GM12873 (cell line): ENCODE results near the gene HOXB3.

Source experiments
- TF ChIP-seq, protein P1 (sequence below): IDR thresholded peaks from 2 replicates; pipeline ENCODE4 v1.5.1; 2012; ENCODE audit warnings: low read depth, mild to moderate bottlenecking, moderate library complexity, low read length, control low read depth; ENCODE audit not compliant: insufficient read depth; ENCODE audit errors: missing control alignments

The HOXB3 gene

DNA sequence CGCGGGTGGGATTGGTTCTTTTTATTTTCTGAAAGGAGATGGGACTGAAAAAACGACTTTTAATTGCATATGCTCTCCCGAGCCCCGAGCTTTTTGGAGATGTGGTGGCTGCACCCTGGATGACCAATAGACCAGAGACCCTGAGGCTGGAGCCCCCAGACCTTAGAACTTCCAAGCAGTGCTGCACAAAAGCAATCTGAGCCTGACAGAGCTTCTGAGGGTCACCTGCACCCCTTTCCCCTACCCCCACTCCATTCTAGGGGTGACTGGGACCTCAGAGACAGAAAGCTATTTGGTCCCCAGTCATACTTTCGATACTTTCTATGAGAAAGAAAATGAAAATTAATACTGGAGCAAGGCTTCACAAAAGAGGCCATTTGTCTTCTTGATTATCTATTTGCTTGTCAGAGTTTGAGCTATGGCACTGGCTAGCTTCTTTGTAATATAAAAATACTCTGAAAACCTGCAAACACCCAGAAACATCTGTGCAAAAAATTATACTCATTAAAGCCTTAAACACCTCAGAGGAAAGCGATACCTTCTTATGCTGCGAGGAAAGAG, 15.5 kb downstream of the HOXB3 start:
- TF ChIP-seq, protein P1, sequence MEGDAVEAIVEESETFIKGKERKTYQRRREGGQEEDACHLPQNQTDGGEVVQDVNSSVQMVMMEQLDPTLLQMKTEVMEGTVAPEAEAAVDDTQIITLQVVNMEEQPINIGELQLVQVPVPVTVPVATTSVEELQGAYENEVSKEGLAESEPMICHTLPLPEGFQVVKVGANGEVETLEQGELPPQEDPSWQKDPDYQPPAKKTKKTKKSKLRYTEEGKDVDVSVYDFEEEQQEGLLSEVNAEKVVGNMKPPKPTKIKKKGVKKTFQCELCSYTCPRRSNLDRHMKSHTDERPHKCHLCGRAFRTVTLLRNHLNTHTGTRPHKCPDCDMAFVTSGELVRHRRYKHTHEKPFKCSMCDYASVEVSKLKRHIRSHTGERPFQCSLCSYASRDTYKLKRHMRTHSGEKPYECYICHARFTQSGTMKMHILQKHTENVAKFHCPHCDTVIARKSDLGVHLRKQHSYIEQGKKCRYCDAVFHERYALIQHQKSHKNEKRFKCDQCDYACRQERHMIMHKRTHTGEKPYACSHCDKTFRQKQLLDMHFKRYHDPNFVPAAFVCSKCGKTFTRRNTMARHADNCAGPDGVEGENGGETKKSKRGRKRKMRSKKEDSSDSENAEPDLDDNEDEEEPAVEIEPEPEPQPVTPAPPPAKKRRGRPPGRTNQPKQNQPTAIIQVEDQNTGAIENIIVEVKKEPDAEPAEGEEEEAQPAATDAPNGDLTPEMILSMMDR, result no peak

DNA sequence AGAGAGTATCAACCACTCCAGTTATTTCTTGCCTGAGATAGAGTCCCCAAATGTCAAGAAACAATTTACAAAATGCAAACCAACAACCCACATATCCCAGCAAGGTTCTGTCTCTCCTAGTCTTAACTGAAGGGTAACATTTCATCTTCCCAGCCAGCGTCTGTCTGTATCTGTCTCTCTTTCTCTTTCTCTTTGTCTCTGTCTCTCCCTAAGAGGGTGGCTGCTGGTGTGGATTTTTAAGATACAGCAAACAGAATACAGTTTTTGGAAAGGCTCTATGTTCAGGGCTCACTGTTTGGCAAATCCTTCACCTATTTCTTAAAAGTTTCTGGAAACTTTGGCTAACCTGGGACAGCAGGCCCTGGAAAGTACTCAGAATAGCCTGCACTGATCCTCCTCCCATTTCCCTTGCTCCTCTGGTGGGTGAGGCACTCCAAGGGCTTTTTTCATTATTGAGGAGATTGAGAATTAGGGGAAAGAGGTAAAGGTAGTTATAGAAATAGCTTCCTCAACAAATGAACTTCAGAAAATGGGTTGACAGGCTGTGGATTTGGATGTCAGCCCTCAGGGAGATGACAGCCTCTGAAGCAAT, 18.1 kb downstream of the HOXB3 start:
- TF ChIP-seq, protein P1, result no peak

DNA sequence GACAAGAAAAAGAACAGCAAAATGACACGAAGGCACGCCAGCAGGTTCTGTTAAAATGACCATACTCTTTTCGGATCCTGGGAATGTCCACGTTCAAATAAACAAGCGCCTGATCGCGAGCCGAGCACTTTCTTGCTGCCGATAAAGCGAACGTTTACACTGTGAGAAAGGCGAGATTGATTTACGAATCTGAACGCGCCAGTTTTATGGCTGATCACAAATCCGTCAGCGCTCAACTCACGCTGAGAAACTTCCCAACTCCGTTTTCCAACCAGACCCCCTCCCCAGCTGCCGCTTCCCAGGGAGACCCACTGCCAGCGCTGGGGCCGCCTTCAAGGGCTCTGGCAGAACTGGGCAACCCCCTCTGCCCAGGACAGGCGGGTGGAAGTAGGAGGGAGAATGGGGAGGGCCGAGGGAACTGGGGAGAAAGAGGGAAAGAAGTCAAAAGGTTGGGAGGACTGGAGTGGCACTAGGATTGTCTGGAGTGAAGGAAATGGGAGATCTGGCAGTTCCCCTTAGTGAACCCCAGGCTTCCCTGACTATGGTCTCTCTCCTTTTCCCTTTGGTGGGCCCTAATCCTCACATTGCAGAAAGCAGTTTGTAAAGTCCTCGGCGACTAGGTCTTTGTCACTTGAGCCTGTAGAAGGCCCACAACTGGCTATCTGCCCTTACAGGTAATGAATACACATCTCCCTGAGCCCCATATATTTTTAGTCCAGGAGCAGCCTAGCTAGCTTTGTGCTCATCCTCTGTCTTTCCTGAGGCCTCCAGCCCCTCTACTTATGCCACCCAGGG, 18.8 kb downstream of the HOXB3 start:
- TF ChIP-seq, protein P1, result no peak

DNA sequence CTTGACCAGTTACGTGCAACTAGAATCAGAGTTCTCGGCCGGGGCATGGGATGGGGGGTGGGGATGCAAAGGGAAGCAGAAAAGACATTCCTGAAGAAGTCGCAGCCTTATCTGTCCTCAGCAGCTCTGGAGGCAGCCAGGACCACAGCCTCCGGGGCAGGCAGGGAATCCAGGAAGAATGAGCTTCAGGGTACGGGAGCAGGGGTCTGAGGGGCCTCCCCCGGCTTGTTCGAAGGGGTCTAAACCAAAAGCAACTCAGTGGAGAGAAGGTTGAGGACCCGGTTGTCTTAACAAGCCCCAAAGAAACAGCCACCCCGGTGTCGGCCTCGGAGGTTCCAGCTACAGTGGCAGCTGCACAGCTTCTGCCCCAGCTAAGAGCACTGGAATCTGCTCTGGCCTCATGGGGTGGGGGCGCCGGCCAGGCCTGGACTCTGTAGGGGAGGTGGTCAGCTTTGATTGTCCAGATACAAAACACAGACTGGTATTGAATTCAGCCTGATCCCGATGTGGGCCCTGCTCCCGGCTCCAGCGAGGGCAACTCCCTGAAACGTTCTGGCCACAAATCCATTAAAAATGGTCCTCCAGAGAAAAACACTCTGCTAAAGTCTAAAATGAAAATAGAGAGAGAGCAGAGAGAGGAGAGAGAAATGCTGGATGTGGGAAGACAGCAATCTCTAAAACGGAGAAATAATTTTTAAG, 19.6 kb downstream of the HOXB3 start:
- TF ChIP-seq, protein P1, result no peak

DNA sequence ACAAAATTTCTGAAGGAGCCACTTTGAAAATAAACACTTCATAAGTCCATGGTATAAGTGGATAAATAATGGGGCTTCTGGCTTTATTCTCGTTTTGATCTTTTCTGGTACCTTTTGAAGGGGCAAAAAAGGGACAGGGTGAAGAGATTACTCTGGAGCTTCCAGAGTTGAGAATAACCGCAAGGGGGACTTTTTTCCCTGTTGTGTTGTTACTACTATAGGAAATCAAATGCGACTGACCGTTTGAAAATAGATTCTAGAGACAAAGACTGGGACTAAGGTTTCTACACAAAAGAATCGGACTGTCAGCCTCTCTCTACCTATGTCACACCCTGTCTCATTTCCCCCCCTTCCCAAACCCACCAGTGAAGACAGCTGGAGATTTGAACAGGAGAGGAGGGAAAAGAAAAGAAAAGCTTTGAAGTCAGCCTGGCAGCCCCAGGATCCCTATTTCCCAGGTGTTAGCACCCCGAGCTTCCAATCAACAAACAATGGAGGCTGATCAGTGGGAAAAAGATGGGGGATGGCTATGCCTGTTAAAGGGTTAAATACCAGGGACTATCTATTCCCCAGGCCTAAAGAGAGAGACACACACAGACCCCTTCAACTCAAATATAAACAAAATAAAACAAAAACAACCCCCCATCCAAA, 20.2 kb downstream of the HOXB3 start:
- TF ChIP-seq, protein P1, result no peak

DNA sequence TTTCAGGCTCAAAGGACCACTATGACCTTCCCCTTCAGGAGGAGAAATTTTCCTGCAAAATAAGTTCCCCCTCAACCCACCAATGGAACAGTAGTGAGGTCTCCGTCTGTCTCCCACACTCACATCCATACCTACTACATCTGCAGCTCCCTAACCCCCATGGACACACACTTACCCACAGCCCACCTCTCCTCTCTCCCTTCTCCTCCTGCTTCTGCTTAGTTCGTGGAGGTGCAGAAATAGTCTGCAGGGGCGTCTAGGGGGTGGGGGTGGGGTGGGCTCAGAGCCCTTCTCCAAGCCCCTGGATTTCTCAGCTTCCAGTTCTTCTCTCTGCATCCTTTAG, 20.8 kb downstream of the HOXB3 start:
- TF ChIP-seq, protein P1, result no peak
